Endothelial cell (in vitro differentiated cells): ENCODE data around the gene MRPS18C. TPM values are rescaled to one million over a fixed set of nuclear protein-coding genes. Genes with fewer than 3 reads are reported as not detected.

ENCODE experiments used
- DNase-seq: peaks from one replicate; pipeline ENCODE4 v3.0.0; 2021; ENCODE audit warnings: low spot score
- H3K27ac Mint-ChIP-seq: one replicate; pipeline ENCODE4 v1.8.0; 2021; ENCODE audit warnings: mixed read lengths, inconsistent platforms; ENCODE audit not compliant: unreplicated experiment
- H3K27me3 Mint-ChIP-seq: one replicate; pipeline ENCODE4 v1.8.0; 2021; ENCODE audit warnings: mild to moderate bottlenecking, moderate library complexity, mixed read lengths, inconsistent platforms; ENCODE audit not compliant: unreplicated experiment
- H3K36me3 Mint-ChIP-seq: one replicate; pipeline ENCODE4 v1.8.0; 2021; ENCODE audit warnings: mild to moderate bottlenecking, low read depth, mixed read lengths, inconsistent platforms; ENCODE audit not compliant: unreplicated experiment
- H3K4me1 Mint-ChIP-seq: one replicate; pipeline ENCODE4 v1.8.0; 2021; ENCODE audit warnings: mild to moderate bottlenecking, mixed read lengths, inconsistent platforms; ENCODE audit not compliant: unreplicated experiment
- H3K4me3 Mint-ChIP-seq: one replicate; pipeline ENCODE4 v1.8.0; 2021; ENCODE audit warnings: mild to moderate bottlenecking, mixed read lengths, inconsistent platforms; ENCODE audit not compliant: unreplicated experiment
- H3K9me3 Mint-ChIP-seq: one replicate; pipeline ENCODE4 v1.8.0; 2021; ENCODE audit warnings: mixed read lengths, inconsistent platforms; ENCODE audit not compliant: unreplicated experiment
- CTCF ChIP-seq: fragments of 200-600 bp; sonication (generic); IDR thresholded peaks from one replicate; pipeline ENCODE4 v1.5.0; 2021; ENCODE audit warnings: antibody characterized with exemption; ENCODE audit not compliant: unreplicated experiment
- total RNA-seq: library from RNA; stranded (reverse); fragmentation: NEBNext Ultra II Directional; extraction: Animal tissue kit (Norgen Biotek cat#: 25700); gene quantifications from one replicate; pipeline ENCODE4 v1.2.1, GENCODE V29; 2021; ENCODE audit not compliant: unreplicated experiment

The MRPS18C gene
- total RNA-seq, 1 donor from 2014 or later, result 36.4 TPM

GRCh38 chr4:83431200-83431599 lies 24.7 kb upstream of the MRPS18C start:
- Mint-ChIP-seq H3K4me1 (no peaks in the 10 kb centered on the region), H3K27me3 (no peaks in the 10 kb centered on the region), H3K36me3 (no peaks in the 10 kb centered on the region), H3K9me3 (no peaks in the 10 kb centered on the region), H3K27ac (no peak overlapping the region), H3K4me3 (no peak overlapping the region)
- TF ChIP-seq CTCF, result no peak
- DNase-seq, result no peak

GRCh38 chr4:83436680-83437079 lies 19.2 kb upstream of the MRPS18C start:
- Mint-ChIP-seq H3K4me3 (no peak overlapping the region), H3K9me3 (no peaks in the 10 kb centered on the region), H3K27ac (no peak overlapping the region), H3K36me3 (peaks cover 8% of the 10 kb centered on the region), H3K27me3 (no peaks in the 10 kb centered on the region), H3K4me1 (no peaks in the 10 kb centered on the region)
- TF ChIP-seq CTCF, result no peak
- DNase-seq, result no peak

- peaks cover 8% of the 10 kb centered on the region for H3K36me3 Mint-ChIP-seq
- DNase-seq, result no peak
- no peak for TF ChIP-seq CTCF
- no peaks in the 10 kb centered on the region for H3K9me3 Mint-ChIP-seq
- no peaks in the 10 kb centered on the region for H3K27me3 Mint-ChIP-seq
- no peaks in the 10 kb centered on the region for H3K4me1 Mint-ChIP-seq
- H3K4me3 Mint-ChIP-seq, result peak overlapping the region; percentile 9
- no peak overlapping the region for H3K27ac Mint-ChIP-seq
These were observed 17.1 kb upstream of the MRPS18C start for GRCh38 chr4:83438719-83439118.

- no peak for TF ChIP-seq CTCF
- Mint-ChIP-seq H3K4me3 (no peak overlapping the region), H3K36me3 (peaks cover 8% of the 10 kb centered on the region), H3K9me3 (no peaks in the 10 kb centered on the region), H3K27ac (no peak overlapping the region), H3K27me3 (no peaks in the 10 kb centered on the region), H3K4me1 (no peaks in the 10 kb centered on the region)
- no peak for DNase-seq
These were observed 15.6 kb upstream of the MRPS18C start for GRCh38 chr4:83440148-83440814.

- DNase-seq, result no peak
- TF ChIP-seq CTCF, result no peak
- Mint-ChIP-seq H3K9me3 (no peaks in the 10 kb centered on the region), H3K27ac (no peak overlapping the region), H3K4me3 (no peak overlapping the region), H3K4me1 (no peaks in the 10 kb centered on the region), H3K27me3 (no peaks in the 10 kb centered on the region), H3K36me3 (peaks cover 8% of the 10 kb centered on the region)
These were observed 15.0 kb upstream of the MRPS18C start for GRCh38 chr4:83440899-83441298.
